Measurements from ENCODE around the gene TNFAIP8. TPM values are rescaled to one million over a fixed set of nuclear protein-coding genes. Genes with fewer than 3 reads are reported as not detected.

Gene TNFAIP8
- total RNA-seq, 1 experiment from 2014 or later: 24.1 TPM

DNA sequence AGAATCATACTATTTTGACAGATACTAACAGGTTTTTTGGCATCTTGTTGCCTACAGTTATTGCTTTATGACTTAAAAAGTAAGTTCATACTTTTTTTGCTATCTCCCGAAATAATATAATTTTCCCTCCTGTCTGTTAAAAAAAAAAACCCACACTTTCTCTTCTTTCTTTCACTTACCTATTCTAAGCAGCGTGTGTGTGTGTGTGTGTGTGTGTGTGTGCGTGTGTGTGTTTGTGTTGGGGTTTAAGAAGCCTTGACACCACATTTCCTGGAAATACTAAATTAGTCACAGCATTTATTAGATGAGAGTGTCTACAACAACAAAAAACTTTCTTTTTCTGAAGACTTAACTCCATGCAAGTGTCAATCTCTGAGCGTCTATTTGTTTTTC, 12.4 kb downstream of the TNFAIP8 start:
- no peak for ATAC-seq
- DNase-seq (ENCODE audit: low spot score): no peak
- Mint-ChIP-seq H3K27me3 (ENCODE audit: low read depth) (no peaks in the 10 kb centered on the region), H3K27ac (no peak overlapping the region), H3K36me3 (peaks cover 8% of the 10 kb centered on the region), H3K4me3 (no peak overlapping the region), H3K9me3 (peaks cover 5% of the 10 kb centered on the region), H3K4me1 (peaks cover 36% of the 10 kb centered on the region)
- POLR2A ChIA-PET: no interaction called here
- TF ChIP-seq KAT7 (CRISPR knock-in tag; IDR thresholded peaks at IDR 0.05; ENCODE audit: borderline replicate concordance): no peak
- TF ChIP-seq ELF4 (CRISPR knock-in tag; IDR thresholded peaks at IDR 0.05; ENCODE audit: low read depth): no peak
- TF ChIP-seq NR2C2 (CRISPR knock-in tag; IDR thresholded peaks at IDR 0.05): no peak
- TF ChIP-seq, protein P1, sequence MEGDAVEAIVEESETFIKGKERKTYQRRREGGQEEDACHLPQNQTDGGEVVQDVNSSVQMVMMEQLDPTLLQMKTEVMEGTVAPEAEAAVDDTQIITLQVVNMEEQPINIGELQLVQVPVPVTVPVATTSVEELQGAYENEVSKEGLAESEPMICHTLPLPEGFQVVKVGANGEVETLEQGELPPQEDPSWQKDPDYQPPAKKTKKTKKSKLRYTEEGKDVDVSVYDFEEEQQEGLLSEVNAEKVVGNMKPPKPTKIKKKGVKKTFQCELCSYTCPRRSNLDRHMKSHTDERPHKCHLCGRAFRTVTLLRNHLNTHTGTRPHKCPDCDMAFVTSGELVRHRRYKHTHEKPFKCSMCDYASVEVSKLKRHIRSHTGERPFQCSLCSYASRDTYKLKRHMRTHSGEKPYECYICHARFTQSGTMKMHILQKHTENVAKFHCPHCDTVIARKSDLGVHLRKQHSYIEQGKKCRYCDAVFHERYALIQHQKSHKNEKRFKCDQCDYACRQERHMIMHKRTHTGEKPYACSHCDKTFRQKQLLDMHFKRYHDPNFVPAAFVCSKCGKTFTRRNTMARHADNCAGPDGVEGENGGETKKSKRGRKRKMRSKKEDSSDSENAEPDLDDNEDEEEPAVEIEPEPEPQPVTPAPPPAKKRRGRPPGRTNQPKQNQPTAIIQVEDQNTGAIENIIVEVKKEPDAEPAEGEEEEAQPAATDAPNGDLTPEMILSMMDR (IDR thresholded peaks at IDR 0.05): no peak
- CTCF ChIA-PET: interaction anchor here (1.4 kb wide), 1 partner anchor 43 kb away, joined by 3 read pairs; no protein-coding TSS in a partner anchor

DNA sequence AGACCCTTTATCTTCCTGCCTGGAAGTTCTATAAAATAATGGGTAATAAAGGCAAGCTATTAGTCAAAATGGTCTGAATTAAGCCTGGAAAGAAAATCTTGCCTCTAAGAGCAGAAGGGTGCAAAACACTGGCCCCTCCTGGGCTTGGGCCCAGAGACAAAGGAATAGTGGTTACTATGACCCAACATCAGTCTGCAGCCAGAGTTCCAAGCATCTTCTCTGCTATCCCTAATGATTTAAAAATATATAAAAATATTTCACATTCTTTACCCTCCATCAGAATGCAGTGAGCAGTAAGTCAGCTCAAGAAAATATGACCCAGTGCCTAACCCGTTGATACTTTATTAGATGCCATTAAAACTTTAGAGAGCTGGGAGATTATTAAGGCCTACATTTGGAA, 14.7 kb downstream of the TNFAIP8 start:
- Mint-ChIP-seq H3K4me1 (peaks cover 32% of the 10 kb centered on the region), H3K27me3 (ENCODE audit: low read depth) (no peaks in the 10 kb centered on the region), H3K36me3 (peaks cover 5% of the 10 kb centered on the region; the same call in 1 of the 2 replicates), H3K9me3 (peaks cover 2% of the 10 kb centered on the region; the same call in 1 of the 2 replicates), H3K27ac (no peak overlapping the region), H3K4me3 (no peak overlapping the region)
- no peak for DNase-seq (ENCODE audit: low spot score)
- no peak for ATAC-seq
- ChIA-PET POLR2A (no interaction called here), CTCF (interaction anchor here (1.8 kb wide), 1 partner anchor 41 kb away, joined by 4 read pairs; no protein-coding TSS in a partner anchor)
- TF ChIP-seq JAZF1 (CRISPR knock-in tag; IDR thresholded peaks at IDR 0.05) (no peak), ZNF416 (CRISPR knock-in tag; IDR thresholded peaks at IDR 0.05) (no peak), TEAD4 (CRISPR knock-in tag; IDR thresholded peaks at IDR 0.05) (no peak), HMGA2 (CRISPR knock-in tag; IDR thresholded peaks at IDR 0.05) (no peak), ZNF423 (CRISPR knock-in tag; IDR thresholded peaks at IDR 0.05) (no peak), NFATC4 (CRISPR knock-in tag; IDR thresholded peaks at IDR 0.05) (no peak)

DNA sequence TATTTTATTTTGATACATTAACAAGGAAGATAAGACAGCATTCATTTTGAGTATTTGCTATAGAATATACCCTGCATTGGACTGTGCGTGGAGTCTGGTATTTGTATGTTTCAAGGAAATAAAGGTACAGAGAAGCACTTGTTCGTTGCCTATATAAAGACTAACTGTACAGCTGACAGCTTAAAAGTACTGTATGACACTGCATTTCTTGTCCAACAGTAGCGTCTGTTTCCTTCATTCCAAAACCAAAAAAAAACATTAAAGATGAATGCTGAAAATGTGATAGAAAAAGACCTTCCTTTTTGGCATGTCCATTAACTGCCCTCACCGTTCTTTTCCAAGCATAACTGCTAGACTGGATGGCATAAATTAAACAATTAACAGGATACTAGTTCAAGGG, 15.3 kb downstream of the TNFAIP8 start:
- Mint-ChIP-seq H3K36me3 (peaks cover 5% of the 10 kb centered on the region; the same call in 1 of the 2 replicates), H3K4me3 (no peak overlapping the region), H3K27ac (no peak overlapping the region), H3K9me3 (peaks cover 2% of the 10 kb centered on the region; the same call in 1 of the 2 replicates), H3K4me1 (peaks cover 25% of the 10 kb centered on the region), H3K27me3 (ENCODE audit: low read depth) (no peaks in the 10 kb centered on the region)
- ATAC-seq (no peak), DNase-seq (ENCODE audit: low spot score) (no peak)
- TF ChIP-seq, protein P2, sequence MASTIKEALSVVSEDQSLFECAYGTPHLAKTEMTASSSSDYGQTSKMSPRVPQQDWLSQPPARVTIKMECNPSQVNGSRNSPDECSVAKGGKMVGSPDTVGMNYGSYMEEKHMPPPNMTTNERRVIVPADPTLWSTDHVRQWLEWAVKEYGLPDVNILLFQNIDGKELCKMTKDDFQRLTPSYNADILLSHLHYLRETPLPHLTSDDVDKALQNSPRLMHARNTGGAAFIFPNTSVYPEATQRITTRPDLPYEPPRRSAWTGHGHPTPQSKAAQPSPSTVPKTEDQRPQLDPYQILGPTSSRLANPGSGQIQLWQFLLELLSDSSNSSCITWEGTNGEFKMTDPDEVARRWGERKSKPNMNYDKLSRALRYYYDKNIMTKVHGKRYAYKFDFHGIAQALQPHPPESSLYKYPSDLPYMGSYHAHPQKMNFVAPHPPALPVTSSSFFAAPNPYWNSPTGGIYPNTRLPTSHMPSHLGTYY (CRISPR knock-in tag; IDR thresholded peaks at IDR 0.05): no peak
- no peak for TF ChIP-seq ZNF396 (CRISPR knock-in tag; IDR thresholded peaks at IDR 0.05; ENCODE audit: borderline replicate concordance)
- TF ChIP-seq, protein P3, sequence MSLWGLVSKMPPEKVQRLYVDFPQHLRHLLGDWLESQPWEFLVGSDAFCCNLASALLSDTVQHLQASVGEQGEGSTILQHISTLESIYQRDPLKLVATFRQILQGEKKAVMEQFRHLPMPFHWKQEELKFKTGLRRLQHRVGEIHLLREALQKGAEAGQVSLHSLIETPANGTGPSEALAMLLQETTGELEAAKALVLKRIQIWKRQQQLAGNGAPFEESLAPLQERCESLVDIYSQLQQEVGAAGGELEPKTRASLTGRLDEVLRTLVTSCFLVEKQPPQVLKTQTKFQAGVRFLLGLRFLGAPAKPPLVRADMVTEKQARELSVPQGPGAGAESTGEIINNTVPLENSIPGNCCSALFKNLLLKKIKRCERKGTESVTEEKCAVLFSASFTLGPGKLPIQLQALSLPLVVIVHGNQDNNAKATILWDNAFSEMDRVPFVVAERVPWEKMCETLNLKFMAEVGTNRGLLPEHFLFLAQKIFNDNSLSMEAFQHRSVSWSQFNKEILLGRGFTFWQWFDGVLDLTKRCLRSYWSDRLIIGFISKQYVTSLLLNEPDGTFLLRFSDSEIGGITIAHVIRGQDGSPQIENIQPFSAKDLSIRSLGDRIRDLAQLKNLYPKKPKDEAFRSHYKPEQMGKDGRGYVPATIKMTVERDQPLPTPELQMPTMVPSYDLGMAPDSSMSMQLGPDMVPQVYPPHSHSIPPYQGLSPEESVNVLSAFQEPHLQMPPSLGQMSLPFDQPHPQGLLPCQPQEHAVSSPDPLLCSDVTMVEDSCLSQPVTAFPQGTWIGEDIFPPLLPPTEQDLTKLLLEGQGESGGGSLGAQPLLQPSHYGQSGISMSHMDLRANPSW (CRISPR knock-in tag; conservative IDR thresholded peaks at IDR 0.05; ENCODE audit: low read depth): no peak
- ChIA-PET POLR2A (no interaction called here), CTCF (interaction anchor here (1.8 kb wide), 1 partner anchor 41 kb away, joined by 4 read pairs; no protein-coding TSS in a partner anchor)

DNA sequence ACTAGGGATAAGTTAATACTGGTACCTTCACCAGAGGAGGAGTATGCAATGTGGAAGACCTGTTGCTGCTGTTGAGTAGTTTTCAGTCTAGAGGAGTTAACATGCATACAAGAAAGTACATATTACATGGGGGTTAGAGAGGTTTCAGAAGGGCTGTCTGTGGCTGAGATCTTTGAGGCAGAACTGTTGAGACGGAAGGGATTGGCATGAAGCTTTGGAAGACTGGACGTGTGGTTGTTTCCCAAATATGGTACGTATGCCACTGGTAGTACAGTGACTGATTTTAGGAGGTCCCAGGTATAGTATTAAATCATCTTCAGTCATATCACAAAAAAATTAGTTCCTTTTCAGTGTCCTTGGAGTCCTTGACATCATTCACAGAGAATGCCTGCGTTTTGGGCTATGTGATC, 17.6 kb downstream of the TNFAIP8 start:
- DNase-seq (ENCODE audit: low spot score) (no peak), ATAC-seq (no peak)
- Mint-ChIP-seq H3K27me3 (ENCODE audit: low read depth) (no peaks in the 10 kb centered on the region), H3K36me3 (peaks cover 5% of the 10 kb centered on the region; the same call in 1 of the 2 replicates), H3K4me1 (peaks cover 25% of the 10 kb centered on the region), H3K9me3 (peaks cover 2% of the 10 kb centered on the region; the same call in 1 of the 2 replicates), H3K4me3 (no peak overlapping the region), H3K27ac (no peak overlapping the region)
- ChIA-PET CTCF (no interaction called here), POLR2A (no interaction called here)
- TF ChIP-seq, protein P4, sequence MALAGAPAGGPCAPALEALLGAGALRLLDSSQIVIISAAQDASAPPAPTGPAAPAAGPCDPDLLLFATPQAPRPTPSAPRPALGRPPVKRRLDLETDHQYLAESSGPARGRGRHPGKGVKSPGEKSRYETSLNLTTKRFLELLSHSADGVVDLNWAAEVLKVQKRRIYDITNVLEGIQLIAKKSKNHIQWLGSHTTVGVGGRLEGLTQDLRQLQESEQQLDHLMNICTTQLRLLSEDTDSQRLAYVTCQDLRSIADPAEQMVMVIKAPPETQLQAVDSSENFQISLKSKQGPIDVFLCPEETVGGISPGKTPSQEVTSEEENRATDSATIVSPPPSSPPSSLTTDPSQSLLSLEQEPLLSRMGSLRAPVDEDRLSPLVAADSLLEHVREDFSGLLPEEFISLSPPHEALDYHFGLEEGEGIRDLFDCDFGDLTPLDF (CRISPR knock-in tag; IDR thresholded peaks at IDR 0.05): no peak
- no peak for TF ChIP-seq ETV6 (CRISPR knock-in tag; IDR thresholded peaks at IDR 0.05)
- no peak for TF ChIP-seq NFYB (CRISPR knock-in tag; conservative IDR thresholded peaks at IDR 0.05; ENCODE audit: low read depth)
- no peak for TF ChIP-seq ELF4 (CRISPR knock-in tag; IDR thresholded peaks at IDR 0.05; ENCODE audit: low read depth)
- TF ChIP-seq, protein P5, sequence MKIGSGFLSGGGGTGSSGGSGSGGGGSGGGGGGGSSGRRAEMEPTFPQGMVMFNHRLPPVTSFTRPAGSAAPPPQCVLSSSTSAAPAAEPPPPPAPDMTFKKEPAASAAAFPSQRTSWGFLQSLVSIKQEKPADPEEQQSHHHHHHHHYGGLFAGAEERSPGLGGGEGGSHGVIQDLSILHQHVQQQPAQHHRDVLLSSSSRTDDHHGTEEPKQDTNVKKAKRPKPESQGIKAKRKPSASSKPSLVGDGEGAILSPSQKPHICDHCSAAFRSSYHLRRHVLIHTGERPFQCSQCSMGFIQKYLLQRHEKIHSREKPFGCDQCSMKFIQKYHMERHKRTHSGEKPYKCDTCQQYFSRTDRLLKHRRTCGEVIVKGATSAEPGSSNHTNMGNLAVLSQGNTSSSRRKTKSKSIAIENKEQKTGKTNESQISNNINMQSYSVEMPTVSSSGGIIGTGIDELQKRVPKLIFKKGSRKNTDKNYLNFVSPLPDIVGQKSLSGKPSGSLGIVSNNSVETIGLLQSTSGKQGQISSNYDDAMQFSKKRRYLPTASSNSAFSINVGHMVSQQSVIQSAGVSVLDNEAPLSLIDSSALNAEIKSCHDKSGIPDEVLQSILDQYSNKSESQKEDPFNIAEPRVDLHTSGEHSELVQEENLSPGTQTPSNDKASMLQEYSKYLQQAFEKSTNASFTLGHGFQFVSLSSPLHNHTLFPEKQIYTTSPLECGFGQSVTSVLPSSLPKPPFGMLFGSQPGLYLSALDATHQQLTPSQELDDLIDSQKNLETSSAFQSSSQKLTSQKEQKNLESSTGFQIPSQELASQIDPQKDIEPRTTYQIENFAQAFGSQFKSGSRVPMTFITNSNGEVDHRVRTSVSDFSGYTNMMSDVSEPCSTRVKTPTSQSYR (CRISPR knock-in tag; IDR thresholded peaks at IDR 0.05): no peak
- TF ChIP-seq SMAD3 (CRISPR knock-in tag; IDR thresholded peaks at IDR 0.05; ENCODE audit: borderline replicate concordance): no peak
- TF ChIP-seq, protein P6, sequence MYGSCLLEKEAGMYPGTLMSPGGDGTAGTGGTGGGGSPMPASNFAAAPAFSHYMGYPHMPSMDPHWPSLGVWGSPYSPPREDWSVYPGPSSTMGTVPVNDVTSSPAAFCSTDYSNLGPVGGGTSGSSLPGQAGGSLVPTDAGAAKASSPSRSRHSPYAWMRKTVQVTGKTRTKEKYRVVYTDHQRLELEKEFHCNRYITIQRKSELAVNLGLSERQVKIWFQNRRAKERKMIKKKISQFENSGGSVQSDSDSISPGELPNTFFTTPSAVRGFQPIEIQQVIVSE (CRISPR knock-in tag; IDR thresholded peaks at IDR 0.05; ENCODE audit: borderline replicate concordance): no peak

All from WTC11 (cell line).